D721Med (cell line): Measurements from ENCODE around the gene FAM171A2.

Experiments
- DNase-seq: peaks from one replicate; pipeline ENCODE4 v3.0.0; 2011; ENCODE audit warnings: low spot score; ENCODE audit not compliant: insufficient read length
- FAIRE-seq: peaks from 2 replicates; lab custom pipeline; 2011; peaks lifted over from hg19 to GRCh38; lab: Jason Lieb, UNC
- TF ChIP-seq, protein P1 (sequence below): IDR thresholded peaks from 2 replicates; pipeline ENCODE4 v1.5.1; 2012; ENCODE audit warnings: mild to moderate bottlenecking, control low read depth; ENCODE audit not compliant: insufficient read depth; ENCODE audit errors: missing control alignments

The FAM171A2 gene

DNA sequence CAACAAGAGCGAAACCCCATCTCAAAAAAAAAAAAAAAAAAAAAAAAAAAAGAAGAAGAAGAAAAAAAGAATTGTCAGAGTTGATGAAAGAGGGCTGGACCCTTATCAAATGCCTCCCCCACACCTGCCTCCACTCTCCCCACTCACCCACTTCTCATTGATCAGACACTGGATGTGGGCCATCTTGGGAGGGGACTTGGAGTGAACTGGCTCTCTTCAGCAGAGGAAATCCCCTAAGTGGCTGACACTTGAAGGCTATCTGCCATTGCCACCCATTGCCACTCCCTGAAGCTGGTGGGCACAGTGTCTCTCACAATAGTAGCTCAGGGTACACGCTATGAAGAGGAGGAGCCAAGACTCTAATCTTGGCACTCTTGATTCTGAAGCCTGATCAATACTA is 24.2 kb upstream of the FAM171A2 start:
- TF ChIP-seq, protein P1, sequence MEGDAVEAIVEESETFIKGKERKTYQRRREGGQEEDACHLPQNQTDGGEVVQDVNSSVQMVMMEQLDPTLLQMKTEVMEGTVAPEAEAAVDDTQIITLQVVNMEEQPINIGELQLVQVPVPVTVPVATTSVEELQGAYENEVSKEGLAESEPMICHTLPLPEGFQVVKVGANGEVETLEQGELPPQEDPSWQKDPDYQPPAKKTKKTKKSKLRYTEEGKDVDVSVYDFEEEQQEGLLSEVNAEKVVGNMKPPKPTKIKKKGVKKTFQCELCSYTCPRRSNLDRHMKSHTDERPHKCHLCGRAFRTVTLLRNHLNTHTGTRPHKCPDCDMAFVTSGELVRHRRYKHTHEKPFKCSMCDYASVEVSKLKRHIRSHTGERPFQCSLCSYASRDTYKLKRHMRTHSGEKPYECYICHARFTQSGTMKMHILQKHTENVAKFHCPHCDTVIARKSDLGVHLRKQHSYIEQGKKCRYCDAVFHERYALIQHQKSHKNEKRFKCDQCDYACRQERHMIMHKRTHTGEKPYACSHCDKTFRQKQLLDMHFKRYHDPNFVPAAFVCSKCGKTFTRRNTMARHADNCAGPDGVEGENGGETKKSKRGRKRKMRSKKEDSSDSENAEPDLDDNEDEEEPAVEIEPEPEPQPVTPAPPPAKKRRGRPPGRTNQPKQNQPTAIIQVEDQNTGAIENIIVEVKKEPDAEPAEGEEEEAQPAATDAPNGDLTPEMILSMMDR: no peak
- no peak for DNase-seq
- no peak for FAIRE-seq

DNA sequence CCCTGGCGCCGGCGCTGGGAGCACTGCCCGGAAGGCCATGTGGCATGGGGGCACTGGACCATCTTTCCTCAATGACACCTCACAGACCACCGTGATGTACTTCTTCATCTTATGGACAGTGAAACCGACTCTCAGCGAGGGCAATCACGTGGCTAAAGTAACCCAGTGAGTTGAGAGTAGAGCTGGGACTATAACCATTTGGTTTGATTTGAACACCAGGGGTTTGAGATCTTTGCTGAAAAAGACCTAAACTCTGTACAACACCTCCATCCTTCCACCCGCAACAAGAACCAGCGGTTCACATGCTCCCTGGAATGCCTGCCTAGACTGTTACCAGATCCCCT is 22.5 kb upstream of the FAM171A2 start:
- TF ChIP-seq, protein P1: no peak
- DNase-seq (no peak), FAIRE-seq (no peak)

DNA sequence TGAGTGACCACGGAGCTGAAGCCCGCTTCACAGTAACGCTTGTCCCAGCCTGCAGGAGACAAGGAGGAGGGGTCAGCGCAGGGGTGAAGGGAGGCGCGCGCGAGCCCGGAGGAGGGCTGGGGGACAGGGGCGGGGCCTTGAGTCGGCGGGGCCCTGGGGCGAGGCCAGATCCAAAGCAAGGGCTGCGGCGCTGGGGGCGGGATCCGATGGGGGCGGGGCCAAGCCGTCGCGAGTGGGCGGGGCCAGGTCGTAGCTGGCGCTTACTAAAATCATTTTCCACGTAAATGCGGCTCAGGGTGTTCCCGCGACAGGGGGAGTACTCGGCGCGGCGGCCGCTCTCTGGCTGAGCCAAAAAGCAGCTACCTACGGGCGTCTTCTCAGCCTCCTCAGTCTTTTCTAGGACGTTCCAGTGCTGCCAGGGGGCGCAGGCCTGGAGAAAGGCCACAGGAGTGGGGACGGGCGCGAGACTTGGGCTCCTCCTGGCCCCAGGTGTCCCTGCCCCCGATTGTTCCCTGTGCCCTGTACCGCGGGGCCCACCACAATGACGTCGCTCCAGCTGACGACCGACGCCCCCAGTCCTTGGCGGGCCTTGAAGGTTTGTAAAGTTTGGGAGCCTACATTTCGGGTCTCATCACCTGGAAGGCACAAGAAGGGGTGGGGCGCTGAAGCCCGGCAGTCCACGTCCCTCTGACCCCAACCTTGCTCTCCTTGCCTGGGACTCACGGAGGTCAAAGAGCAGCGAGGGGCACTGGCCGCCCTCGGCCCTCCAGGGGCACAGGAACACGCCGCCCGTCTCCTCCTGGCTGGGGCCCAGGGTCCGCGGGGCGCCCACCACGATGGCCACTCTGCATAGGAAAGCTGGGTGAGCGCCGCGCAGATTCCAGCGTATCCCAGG is 21.9 kb upstream of the FAM171A2 start:
- peak; percentile 78 for DNase-seq
- TF ChIP-seq, protein P1: no peak
- no peak for FAIRE-seq

DNA sequence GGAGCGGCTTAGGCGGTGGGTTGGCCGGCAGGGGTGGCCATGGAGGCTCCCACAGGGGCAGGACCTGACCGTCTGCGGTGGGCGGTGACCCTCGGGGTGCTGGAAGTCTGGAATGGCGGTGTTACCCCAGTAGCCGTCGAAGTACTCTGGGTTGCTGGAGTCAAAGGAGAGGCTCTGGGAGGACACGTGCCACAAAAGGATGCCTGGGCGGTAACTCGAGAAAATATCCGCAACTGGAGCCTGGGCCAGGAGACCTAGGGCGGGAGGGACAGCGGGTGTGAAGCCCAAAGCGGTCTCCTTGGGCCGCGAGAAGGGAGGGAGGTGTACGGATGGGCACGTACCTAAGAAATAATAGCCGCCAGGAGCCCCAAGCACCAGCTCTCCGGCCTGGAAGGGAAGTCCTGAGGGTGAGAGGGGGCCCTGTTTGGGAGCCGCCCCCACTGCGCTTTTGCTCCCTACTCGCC is 21.2 kb upstream of the FAM171A2 start:
- DNase-seq (no peak), FAIRE-seq (no peak)
- TF ChIP-seq, protein P1: no peak

DNA sequence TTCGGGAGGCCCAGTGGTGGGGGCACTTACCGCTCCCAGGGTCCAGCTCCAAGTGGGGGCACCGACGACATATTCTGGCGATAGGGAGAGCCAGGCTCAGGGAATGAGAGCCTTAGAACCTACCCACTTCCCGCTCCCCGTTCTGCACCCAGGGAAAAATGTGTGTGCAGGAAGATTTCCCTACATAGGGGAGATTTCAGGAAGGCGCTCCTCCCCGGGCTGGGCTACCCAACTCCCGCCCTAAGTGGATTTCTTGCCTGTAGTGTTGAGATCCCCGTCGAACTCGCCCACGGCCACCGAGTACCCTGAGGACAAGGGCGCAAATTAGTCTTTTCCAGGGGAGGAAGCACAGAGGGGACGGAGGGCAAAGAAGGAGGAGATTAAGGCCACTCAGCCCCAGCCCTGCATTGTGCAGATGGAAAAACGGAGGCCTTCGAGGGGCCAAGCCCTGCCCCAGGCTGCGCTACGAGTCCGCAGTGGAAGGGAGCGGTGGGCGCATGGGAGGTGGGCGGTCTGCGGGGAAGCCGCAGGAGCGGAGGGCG is 20.7 kb upstream of the FAM171A2 start:
- DNase-seq: no peak
- FAIRE-seq: no peak
- TF ChIP-seq, protein P1: no peak

DNA sequence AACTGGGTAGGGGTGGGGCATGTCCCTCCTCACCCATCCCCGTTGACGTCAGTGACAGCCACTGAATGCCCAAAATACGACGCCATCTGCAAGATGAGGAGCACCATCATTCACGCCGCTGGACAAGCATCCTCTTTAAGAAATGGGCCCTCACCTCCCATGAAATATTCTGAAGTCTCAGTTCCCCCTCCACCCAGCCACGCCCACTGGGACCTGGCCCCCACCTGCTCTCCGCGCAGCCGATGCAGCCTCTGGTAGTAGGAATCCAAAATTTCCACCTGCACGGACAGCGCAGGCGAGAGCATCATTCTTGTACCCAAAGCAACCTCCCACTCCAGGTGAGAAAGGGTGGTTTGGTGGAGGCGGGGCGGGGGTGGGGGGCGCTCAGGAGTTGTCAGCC is 20.2 kb upstream of the FAM171A2 start:
- FAIRE-seq (no peak), DNase-seq (no peak)
- TF ChIP-seq, protein P1: no peak

DNA sequence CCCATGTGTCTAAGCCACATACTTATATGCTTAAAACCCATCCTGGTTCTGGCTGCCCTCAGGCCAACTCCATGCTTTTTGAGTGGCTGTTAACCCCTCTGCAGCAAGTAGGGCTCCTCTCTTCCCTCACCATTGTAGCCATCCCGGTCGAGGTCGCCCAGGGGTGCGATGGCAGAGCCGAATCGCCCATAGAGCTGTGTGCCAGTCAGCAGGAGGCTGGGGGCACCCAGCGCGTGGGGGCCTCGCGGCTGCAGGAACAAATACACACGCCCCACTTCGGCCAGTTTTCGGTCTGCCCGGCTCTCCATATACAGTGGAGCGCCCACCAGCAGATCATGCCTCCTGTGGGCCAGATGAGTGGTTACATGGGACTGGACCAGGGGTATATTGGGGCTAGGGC is 19.7 kb upstream of the FAM171A2 start:
- TF ChIP-seq, protein P1: no peak
- FAIRE-seq: no peak
- DNase-seq: no peak
